Measurements from ENCODE around the gene OSBPL1A. TPM values are rescaled to one million over a fixed set of nuclear protein-coding genes. Genes with fewer than 3 reads are reported as not detected.

OSBPL1A gene
- total RNA-seq, 1 experiment from 2014 or later: 53.1 TPM

- TF ChIP-seq MAX (CRISPR knock-in tag; IDR thresholded peaks at IDR 0.05): no peak
- no peak for TF ChIP-seq GRHL2 (CRISPR knock-in tag; IDR thresholded peaks at IDR 0.05; ENCODE audit: insufficient replicate concordance, severe bottlenecking)
- TF ChIP-seq SMAD3 (CRISPR knock-in tag; IDR thresholded peaks at IDR 0.05; ENCODE audit: borderline replicate concordance): no peak
- no peak for TF ChIP-seq NR2C2 (CRISPR knock-in tag; IDR thresholded peaks at IDR 0.05)
- TF ChIP-seq NFATC4 (CRISPR knock-in tag; IDR thresholded peaks at IDR 0.05): no peak
- Mint-ChIP-seq H3K4me1 (peaks cover 34% of the 10 kb centered on the region), H3K9me3 (peaks cover 5% of the 10 kb centered on the region), H3K36me3 (peaks cover 18% of the 10 kb centered on the region), H3K4me3 (no peak overlapping the region), H3K27ac (no peak overlapping the region), H3K27me3 (ENCODE audit: low read depth) (no peaks in the 10 kb centered on the region)
- ChIA-PET POLR2A (no interaction called here), CTCF (no interaction called here)
- no peak for ATAC-seq
- DNase-seq (ENCODE audit: low spot score): no peak
These were observed 256.9 kb downstream of the OSBPL1A start for GRCh38 chr18:24140697-24141096.

GRCh38 chr18:24138789-24139616 is 258.6 kb downstream of the OSBPL1A start, which contains the start of gene CABYR:
Gene CABYR, plus strand, starts transcription at chr18:24139062. Its CDS starts 4,053 bp downstream, at chr18:24143115.
- Mint-ChIP-seq H3K27ac (peak within 1 kb of the TSS; percentile 98), H3K36me3 (peaks cover 6% of the 10 kb centered on the region), H3K4me3 (peak within 1 kb of the TSS; percentile 79), H3K27me3 (ENCODE audit: low read depth) (no peaks in the 10 kb centered on the region), H3K4me1 (peaks cover 34% of the 10 kb centered on the region), H3K9me3 (peaks cover 5% of the 10 kb centered on the region)
- peak; percentile 90 for ATAC-seq
- TF ChIP-seq ZNF232 (CRISPR knock-in tag; IDR thresholded peaks at IDR 0.05): 0 out of 2 replicates have a peak, but pooled peaks have one; percentile 17
- no peak for TF ChIP-seq ZNF532 (CRISPR knock-in tag; IDR thresholded peaks at IDR 0.05; ENCODE audit: borderline replicate concordance)
- peak; percentile 81; the same call in 1 of the 2 replicates for TF ChIP-seq ZMAT4 (CRISPR knock-in tag; IDR thresholded peaks at IDR 0.05)
- peak; percentile 63; the same call in 1 of the 2 replicates for TF ChIP-seq EMX1 (CRISPR knock-in tag; IDR thresholded peaks at IDR 0.05)
- peak; percentile 66; the same call in 1 of the 2 replicates for TF ChIP-seq ZNF416 (CRISPR knock-in tag; IDR thresholded peaks at IDR 0.05)
- TF ChIP-seq IRF1 (CRISPR knock-in tag; IDR thresholded peaks at IDR 0.05): no peak
- TF ChIP-seq USF1 (CRISPR knock-in tag; IDR thresholded peaks at IDR 0.05): 0 out of 2 replicates have a peak, but pooled peaks have one; percentile 18
- TF ChIP-seq TEAD1 (CRISPR knock-in tag; IDR thresholded peaks at IDR 0.05): peak; percentile 38; the same call in 1 of the 2 replicates
- TF ChIP-seq ZBTB21 (CRISPR knock-in tag; IDR thresholded peaks at IDR 0.05; ENCODE audit: borderline replicate concordance): 0 out of 2 replicates have a peak, but pooled peaks have one; percentile 15
- TF ChIP-seq FOXP1 (CRISPR knock-in tag; IDR thresholded peaks at IDR 0.05; ENCODE audit: borderline replicate concordance): 0 out of 2 replicates have a peak, but pooled peaks have one; percentile 26
- no peak for TF ChIP-seq NR3C1 (CRISPR knock-in tag; conservative IDR thresholded peaks at IDR 0.05; ENCODE audit: low read depth)
- 0 out of 2 replicates have a peak, but pooled peaks have one; percentile 58 for TF ChIP-seq PRRX2 (CRISPR knock-in tag; IDR thresholded peaks at IDR 0.05)
- no peak for TF ChIP-seq NR1H2 (CRISPR knock-in tag; IDR thresholded peaks at IDR 0.05)
- 0 out of 2 replicates have a peak, but pooled peaks have one; percentile 54 for TF ChIP-seq SP1 (CRISPR knock-in tag; conservative IDR thresholded peaks at IDR 0.05)
- TF ChIP-seq USF2 (CRISPR knock-in tag; IDR thresholded peaks at IDR 0.05): no peak
- 0 out of 2 replicates have a peak, but pooled peaks have one; percentile 35 for TF ChIP-seq NFATC4 (CRISPR knock-in tag; IDR thresholded peaks at IDR 0.05)
- peak; percentile 6; the same call in 1 of the 2 replicates for TF ChIP-seq ZNF423 (CRISPR knock-in tag; IDR thresholded peaks at IDR 0.05)
- no peak for TF ChIP-seq MYBL2 (CRISPR knock-in tag; IDR thresholded peaks at IDR 0.05)
- POLR2A ChIA-PET: interaction anchor here (0.5 to 1.7 kb wide), 10 partner anchors 8 to 288 kb away, joined by 3 to 8 read pairs (median 4); partner anchors contain the start of genes IMPACT and TTC39C
- CTCF ChIA-PET: interaction anchor here (0.5 to 2.0 kb wide), 8 partner anchors 10 to 350 kb away, joined by 3 to 20 read pairs (median 4); no protein-coding TSS in a partner anchor
- DNase-seq (ENCODE audit: low spot score): peak; percentile 91

Measured in WTC11 (cell line).